Thyroid gland (tissue), 4 donors: Measurements from ENCODE around the gene BRINP3. TPM values are rescaled to one million over a fixed set of nuclear protein-coding genes. Genes with fewer than 3 reads are reported as not detected.

Experiments
- DNase-seq, 2 donors: peaks; one replicate each; pipeline ENCODE4 v3.0.0-alpha.2; 2019
- H3K27ac ChIP-seq, 3 donors: fragments of 200-600 bp; sonication (generic); 1 replicate in 2 of 3; 2 replicates in 1 of 3; pipeline ENCODE4 v1.5.1; 2016 to 2019; ENCODE audit warnings: mild to moderate bottlenecking in 1 of 3, moderate library complexity in 1 of 3
- H3K27me3 ChIP-seq: fragments of 200-600 bp; sonication (generic); one replicate; pipeline ENCODE4 v1.5.1; 2019
- H3K36me3 ChIP-seq, 2 donors: fragments of 200-600 bp; sonication (generic); one replicate each; pipeline ENCODE4 v1.5.1; 2016 to 2019
- H3K4me1 ChIP-seq, 2 donors: fragments of 200-600 bp; sonication (generic); one replicate each; pipeline ENCODE4 v1.5.1; 2017 to 2019
- H3K4me3 ChIP-seq, 3 donors: fragments of 200-600 bp; sonication (generic); replicated peaks in 1 of 3; 1 replicate in 2 of 3; 2 replicates in 1 of 3; pipeline ENCODE4 v1.5.1; 2016; ENCODE audit warnings: mild to moderate bottlenecking in 1 of 3
- H3K9me3 ChIP-seq: fragments of 200-600 bp; sonication (generic); one replicate; pipeline ENCODE4 v1.5.1; 2017
- CTCF ChIP-seq, 6 experiments: fragments of 200-600 bp in 3 of 6; fragments of 450-650 bp in 3 of 6; sonication (generic) in 3 of 6; IDR thresholded peaks; one replicate each; pipeline ENCODE4 v1.5.1; 2016 to 2019; ENCODE audit warnings: antibody characterized with exemption in 6 of 6, mild to moderate bottlenecking in 2 of 6, inconsistent platforms in 1 of 6, moderate library complexity in 1 of 6
- POLR2A ChIP-seq, 2 donors: fragments of 450-650 bp; IDR thresholded peaks; one replicate each; pipeline ENCODE4 v1.6.1; 2017; ENCODE audit warnings: antibody characterized with exemption in 2 of 2, mild to moderate bottlenecking in 2 of 2, moderate library complexity in 1 of 2
- WGBS, 2 donors: methylation state at CpG; one replicate each; pipeline ENCODE4 v1.1.5; 2017; 5-methylcytosine and 5-hydroxymethylcytosine counted together
- intact Hi-C: fragments of 100-400 bp; cut with DNase I; formaldehyde crosslinking; loops from one replicate; pipeline ENCODE4 v1.15.1; 2023
- total RNA-seq, 4 donors: library from RNA; depleted of rRNA; stranded (reverse); fragments of >200 nt; gene quantifications; one replicate each; pipeline ENCODE4 v1.2.3, GENCODE V29; 2016

The BRINP3 gene
- total RNA-seq, 4 donors from 2014 or later: 2.0 to 6.6 (median 2.7) TPM

DNA sequence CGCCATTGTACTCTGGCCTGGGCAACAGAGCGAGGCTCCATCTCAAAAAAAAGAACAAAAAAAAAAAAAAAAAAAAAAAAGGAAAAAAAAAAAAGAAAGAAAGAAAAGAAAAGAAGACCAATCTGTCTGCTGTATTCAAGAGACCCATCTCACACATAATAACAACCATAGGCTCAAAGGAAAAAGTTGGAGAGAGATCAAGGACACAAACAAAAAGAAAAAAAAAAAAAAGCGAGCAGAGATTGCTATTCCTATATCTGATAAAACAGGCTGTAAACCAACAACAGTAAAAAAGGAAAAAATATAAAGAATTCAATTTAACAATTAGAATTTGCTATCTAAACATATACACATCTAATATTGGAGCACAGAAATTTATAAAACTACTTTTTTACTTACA is 150.4 kb downstream of the BRINP3 start:
- no peak for DNase-seq
- Histone ChIP-seq H3K4me1 (no peaks in the 10 kb centered on the region), H3K9me3 (no peaks in the 10 kb centered on the region), H3K27me3 (no peaks in the 10 kb centered on the region), H3K4me3 (no peak overlapping the region), H3K36me3 (no peaks in the 10 kb centered on the region), H3K27ac (no peak overlapping the region)
- TF ChIP-seq POLR2A (IDR thresholded peaks at IDR 0.05): no peak
- no peak for TF ChIP-seq CTCF (IDR thresholded peaks at IDR 0.05)
- intact Hi-C loops: no loop called here
- 84 to 94% methylated on average over 3 of the region's 3 CpGs for whole genome bisulfite sequencing, 2 donors

DNA sequence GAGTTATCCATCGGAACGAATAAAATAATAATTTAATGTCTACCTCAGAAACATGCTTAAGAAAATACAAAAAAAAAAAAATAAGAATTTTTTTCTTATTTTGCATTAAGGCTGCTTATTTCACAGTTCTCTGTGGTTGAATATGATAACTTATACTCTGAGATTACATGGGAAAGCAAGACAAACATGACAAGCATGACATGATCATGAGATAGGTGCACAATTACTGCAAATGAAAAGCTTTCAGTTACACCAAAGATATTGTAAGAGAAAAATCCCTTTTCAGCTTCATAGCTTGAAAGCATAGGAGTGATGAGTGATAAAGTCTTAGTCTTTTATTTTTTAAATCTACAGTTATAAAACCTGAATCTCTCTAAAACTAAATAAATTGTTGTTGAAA is 154.1 kb downstream of the BRINP3 start:
- DNase-seq: no peak
- H3K4me3 ChIP-seq: no peak overlapping the region
- no peaks in the 10 kb centered on the region for H3K4me1 ChIP-seq
- no peaks in the 10 kb centered on the region for H3K27me3 ChIP-seq
- TF ChIP-seq POLR2A (IDR thresholded peaks at IDR 0.05): no peak
- H3K9me3 ChIP-seq: no peaks in the 10 kb centered on the region
- WGBS, 2 donors: 81 to 83% methylated on average over 2 of the region's 2 CpGs
- no peak overlapping the region for H3K27ac ChIP-seq
- intact Hi-C loops: no loop called here
- no peaks in the 10 kb centered on the region for H3K36me3 ChIP-seq

- 87 to 91% methylated on average over 6 of the region's 6 CpGs for WGBS, 2 donors
- intact Hi-C loops: no loop called here
- Histone ChIP-seq H3K27ac (no peak overlapping the region), H3K4me1 (no peaks in the 10 kb centered on the region), H3K9me3 (no peaks in the 10 kb centered on the region), H3K36me3 (no peaks in the 10 kb centered on the region), H3K27me3 (no peaks in the 10 kb centered on the region), H3K4me3 (no peak overlapping the region)
- TF ChIP-seq CTCF (IDR thresholded peaks at IDR 0.05) (no peak), POLR2A (IDR thresholded peaks at IDR 0.05) (no peak)
- DNase-seq: no peak
Measured at GRCh38 chr1:190322274-190322673, 155.4 kb downstream of the BRINP3 start.

GRCh38 chr1:190320952-190321351 is 156.7 kb downstream of the BRINP3 start:
- Histone ChIP-seq H3K27ac (no peak overlapping the region), H3K27me3 (no peaks in the 10 kb centered on the region), H3K9me3 (no peaks in the 10 kb centered on the region), H3K36me3 (no peaks in the 10 kb centered on the region), H3K4me1 (no peaks in the 10 kb centered on the region), H3K4me3 (no peak overlapping the region)
- intact Hi-C loops: no loop called here
- WGBS, 2 donors: 82 to 84% methylated on average over 3 of the region's 3 CpGs
- DNase-seq: no peak
- TF ChIP-seq CTCF (IDR thresholded peaks at IDR 0.05): no peak
- TF ChIP-seq POLR2A (IDR thresholded peaks at IDR 0.05): no peak

DNA sequence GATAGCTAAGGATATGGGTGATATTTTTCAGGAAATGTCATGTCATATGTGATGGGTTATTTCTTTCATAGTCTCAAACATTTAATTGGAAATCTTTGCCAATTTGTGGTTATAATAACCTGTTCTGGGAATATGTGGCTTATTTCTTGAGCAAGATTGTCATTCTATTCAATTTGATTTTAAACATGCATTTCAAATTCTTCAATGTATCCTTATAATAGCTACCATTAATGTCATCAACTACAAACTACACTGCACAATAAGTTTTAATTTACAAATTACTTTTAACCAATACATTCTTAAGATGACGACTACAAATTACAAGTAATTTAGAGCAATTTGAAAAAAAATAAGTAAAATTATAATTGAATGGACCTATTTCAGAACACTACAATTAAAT is 164.9 kb downstream of the BRINP3 start:
- 83 to 89% methylated on average over 1 of the region's 1 CpG for WGBS, 2 donors
- Histone ChIP-seq H3K27me3 (no peaks in the 10 kb centered on the region), H3K9me3 (no peaks in the 10 kb centered on the region), H3K4me1 (no peaks in the 10 kb centered on the region), H3K4me3 (no peak overlapping the region), H3K27ac (no peak overlapping the region), H3K36me3 (no peaks in the 10 kb centered on the region)
- intact Hi-C loops: no loop called here
- TF ChIP-seq CTCF (IDR thresholded peaks at IDR 0.05): no peak
- TF ChIP-seq POLR2A (IDR thresholded peaks at IDR 0.05): no peak
- no peak for DNase-seq

GRCh38 chr1:190303501-190303900 is 174.2 kb downstream of the BRINP3 start:
- intact Hi-C loops: no loop called here
- H3K9me3 ChIP-seq: no peaks in the 10 kb centered on the region

More at GRCh38 chr1:190303501-190303900, 174.2 kb downstream of the BRINP3 start:
- no peaks in the 10 kb centered on the region for H3K4me1 ChIP-seq
- H3K27ac ChIP-seq: no peak overlapping the region
- H3K36me3 ChIP-seq: no peaks in the 10 kb centered on the region
- TF ChIP-seq POLR2A (IDR thresholded peaks at IDR 0.05) (no peak), CTCF (IDR thresholded peaks at IDR 0.05) (no peak)
- H3K4me3 ChIP-seq: no peak overlapping the region
- no peaks in the 10 kb centered on the region for H3K27me3 ChIP-seq
- DNase-seq: no peak
